Mucosa of rectum (tissue), 2 donors: ENCODE results near the gene HP1BP3.

Experiments used
- H3K27ac ChIP-seq, 2 donors: one replicate each; pipeline ENCODE4 v1.7.0; 2013; ENCODE audit warnings: inconsistent platforms in 2 of 2, low read depth in 2 of 2, low read length in 2 of 2
- H3K27me3 ChIP-seq, 2 donors: one replicate each; pipeline ENCODE4 v1.7.0; 2013; ENCODE audit warnings: low read length in 2 of 2; ENCODE audit not compliant: control insufficient read depth in 2 of 2, insufficient read depth in 2 of 2
- H3K36me3 ChIP-seq, 2 donors: one replicate each; pipeline ENCODE4 v1.7.0; 2013; ENCODE audit warnings: low read length in 2 of 2; ENCODE audit not compliant: control insufficient read depth in 2 of 2, insufficient read depth in 2 of 2
- H3K4me1 ChIP-seq, 2 donors: one replicate each; pipeline ENCODE4 v1.7.0; 2013; ENCODE audit warnings: low read length in 2 of 2, mild to moderate bottlenecking in 1 of 2; ENCODE audit not compliant: control insufficient read depth in 2 of 2, insufficient read depth in 2 of 2
- H3K4me3 ChIP-seq, 2 donors: one replicate each; pipeline ENCODE4 v1.7.0; 2013; ENCODE audit warnings: low read length in 2 of 2
- H3K9ac ChIP-seq, 2 donors: one replicate each; pipeline ENCODE4 v1.7.0; 2013; ENCODE audit warnings: low read length in 2 of 2, low read depth in 1 of 2, mild to moderate bottlenecking in 1 of 2
- H3K9me3 ChIP-seq, 2 donors: one replicate each; pipeline ENCODE4 v1.7.0; 2013; ENCODE audit warnings: low read length in 2 of 2; ENCODE audit not compliant: control insufficient read depth in 2 of 2
- donor health status: healthy.
- donor health status: Normal muscosa, but diverticular disease.

HP1BP3 gene

DNA sequence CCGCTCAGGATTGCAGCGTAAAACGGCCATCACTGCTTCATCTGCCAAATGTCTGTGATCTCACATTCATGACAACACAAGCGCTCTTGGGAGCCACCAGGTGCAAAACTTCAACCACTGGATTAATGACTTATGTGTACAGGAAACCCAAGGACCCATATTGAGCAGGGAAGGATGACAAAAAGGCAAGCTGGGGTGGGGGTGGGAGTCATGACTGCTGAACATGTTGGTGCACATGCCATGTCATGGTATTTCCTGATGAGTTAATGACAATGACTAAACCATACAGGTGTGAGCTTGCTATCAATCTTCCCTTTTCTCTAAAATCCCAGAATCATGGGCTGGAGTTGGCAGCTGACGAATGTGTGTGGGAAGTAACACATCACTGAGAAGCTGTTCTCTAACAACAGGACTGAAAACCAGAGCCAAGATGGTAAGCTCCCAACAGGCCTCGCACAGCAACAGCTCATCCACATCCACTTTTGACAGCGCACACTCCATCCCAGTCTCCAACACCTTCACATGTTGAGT, 51.5 kb downstream of the HP1BP3 start:
- H3K27me3 ChIP-seq = peaks cover 8 to 13% of the 10 kb centered on the region in 2 donors
- peaks cover 10 to 25% of the 10 kb centered on the region in 2 donors for H3K36me3 ChIP-seq
- H3K27ac ChIP-seq = no peak overlapping the region
- peaks cover 15 to 16% of the 10 kb centered on the region in 2 donors for H3K4me1 ChIP-seq
- no peak overlapping the region for H3K9ac ChIP-seq
- H3K4me3 ChIP-seq = no peak overlapping the region
- H3K9me3 ChIP-seq = no peaks in the 10 kb centered on the region

DNA sequence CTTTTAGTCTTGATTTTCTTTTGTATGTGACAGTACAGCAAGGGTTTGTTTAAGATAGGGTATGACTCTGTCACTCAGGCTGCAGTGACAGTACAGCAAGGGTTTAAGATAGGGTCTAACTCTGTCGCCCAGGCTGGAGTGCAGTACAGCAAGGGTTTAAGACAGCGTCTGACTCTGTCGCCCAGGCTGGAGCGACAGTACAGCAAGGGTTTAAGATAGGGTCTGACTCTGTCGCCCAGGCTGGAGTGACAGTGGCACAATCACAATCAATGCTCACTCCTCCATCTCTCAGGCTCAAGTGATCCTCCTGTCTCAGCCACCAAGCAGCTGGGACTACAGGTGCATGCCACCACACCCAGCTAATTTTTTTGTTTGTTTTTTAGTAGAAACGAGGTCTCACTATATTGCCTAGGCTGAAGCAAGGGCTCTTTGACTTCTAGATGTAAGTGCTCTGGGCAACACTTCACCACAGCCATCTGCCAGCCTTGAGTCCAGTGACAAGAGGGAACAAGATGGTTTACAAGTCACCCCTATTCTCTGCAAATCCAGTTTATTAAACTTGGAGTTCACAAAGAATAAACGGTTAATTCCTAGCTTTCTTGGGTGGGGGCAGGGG, 53.6 kb downstream of the HP1BP3 start:
- Histone ChIP-seq H3K4me3 (peak overlapping the region in 1 of 2 donors; percentile 76), H3K27me3 (peaks cover 27 to 31% of the 10 kb centered on the region in 2 donors), H3K9ac (peak overlapping the region in 1 of 2 donors; percentile 48), H3K9me3 (no peaks in the 10 kb centered on the region), H3K27ac (no peak overlapping the region), H3K36me3 (peaks cover 2 to 11% of the 10 kb centered on the region in 2 donors), H3K4me1 (peaks cover 15 to 16% of the 10 kb centered on the region in 2 donors)

DNA sequence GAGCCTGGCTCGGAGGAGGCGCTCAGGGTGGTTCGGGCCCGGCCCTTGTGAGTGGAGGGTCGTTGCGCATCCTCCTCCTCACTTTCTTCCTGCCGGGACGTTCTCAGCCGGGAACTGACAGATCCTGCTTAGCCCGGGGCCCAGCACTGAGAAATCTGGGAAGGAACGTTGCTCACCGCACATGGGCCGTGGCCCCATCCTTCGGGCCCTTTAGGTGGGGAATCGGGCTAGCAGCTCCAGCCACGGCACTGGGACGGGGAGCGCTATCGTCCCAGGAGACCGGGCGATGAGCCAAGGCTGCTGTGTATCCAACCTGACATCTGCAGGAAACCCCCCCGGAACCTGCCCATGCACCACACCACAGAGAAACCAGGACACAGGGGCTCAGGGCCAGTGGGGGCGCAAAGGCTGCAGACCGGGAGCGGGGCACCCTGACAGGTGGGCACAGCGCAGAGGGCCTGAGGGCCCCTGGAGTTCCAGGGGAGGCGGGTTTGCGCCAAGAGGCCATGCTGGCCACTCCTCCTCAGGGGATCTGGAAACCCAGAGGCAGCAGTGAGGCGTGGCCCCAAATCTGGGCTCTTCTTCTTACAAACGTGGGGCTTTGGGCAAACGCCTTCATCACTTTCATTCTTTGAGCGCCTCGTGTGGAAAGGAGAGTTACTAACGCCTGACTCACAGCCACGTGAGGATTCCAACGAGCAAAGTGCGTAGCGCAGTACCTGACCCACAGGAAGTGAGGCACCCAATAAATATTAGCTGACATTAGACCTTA, 54.3 kb downstream of the HP1BP3 start, which contains the start of gene SH2D5:
Gene SH2D5 (minus strand): TSS at position 116 of the 772 bp plus-strand sequence. CDS start 4,659 bp downstream, outside the sequence.
- Histone ChIP-seq H3K4me3 (peak within 1 kb of the TSS; percentile 46 to 76), H3K36me3 (peaks cover 0 to 8% of the 10 kb centered on the region in 2 donors), H3K4me1 (peaks cover 15 to 16% of the 10 kb centered on the region in 2 donors), H3K9me3 (no peaks in the 10 kb centered on the region), H3K9ac (peak within 1 kb of the TSS; percentile 24 to 48), H3K27me3 (peaks cover 32 to 33% of the 10 kb centered on the region in 2 donors), H3K27ac (no peak within 1 kb of the TSS)

DNA sequence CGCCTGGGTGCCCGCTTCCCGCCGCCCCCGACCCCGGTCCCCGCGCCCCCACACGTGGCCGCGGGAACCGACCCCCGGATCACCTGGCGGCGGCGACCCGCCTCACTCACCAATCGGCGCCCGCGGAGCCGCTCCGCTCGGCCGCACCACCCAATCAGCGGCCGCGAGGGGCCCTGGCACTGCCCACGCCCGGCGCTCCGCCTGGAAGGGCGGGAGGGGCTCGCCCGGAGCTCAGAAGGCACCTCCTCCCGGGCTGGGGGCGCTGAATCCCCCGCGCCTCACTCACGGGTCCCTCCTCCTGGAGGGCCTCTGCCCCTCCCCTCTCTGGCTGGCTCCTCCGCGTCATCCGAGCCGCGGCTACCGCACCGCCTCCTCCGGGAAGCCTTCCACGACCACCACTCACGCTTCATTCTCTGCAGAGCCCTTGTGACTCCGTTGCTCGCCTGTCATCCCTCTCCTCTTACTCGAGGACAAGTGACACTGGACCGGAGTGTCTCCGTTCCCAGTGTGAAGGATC, 55.0 kb downstream of the HP1BP3 start:
- Histone ChIP-seq H3K9ac (peak overlapping the region; percentile 24 to 48), H3K4me1 (peaks cover 15 to 16% of the 10 kb centered on the region in 2 donors), H3K27me3 (peaks cover 32 to 33% of the 10 kb centered on the region in 2 donors), H3K36me3 (peaks cover 0 to 1% of the 10 kb centered on the region in 2 donors), H3K4me3 (peak overlapping the region; percentile 46 to 76), H3K27ac (no peak overlapping the region), H3K9me3 (no peaks in the 10 kb centered on the region)

DNA sequence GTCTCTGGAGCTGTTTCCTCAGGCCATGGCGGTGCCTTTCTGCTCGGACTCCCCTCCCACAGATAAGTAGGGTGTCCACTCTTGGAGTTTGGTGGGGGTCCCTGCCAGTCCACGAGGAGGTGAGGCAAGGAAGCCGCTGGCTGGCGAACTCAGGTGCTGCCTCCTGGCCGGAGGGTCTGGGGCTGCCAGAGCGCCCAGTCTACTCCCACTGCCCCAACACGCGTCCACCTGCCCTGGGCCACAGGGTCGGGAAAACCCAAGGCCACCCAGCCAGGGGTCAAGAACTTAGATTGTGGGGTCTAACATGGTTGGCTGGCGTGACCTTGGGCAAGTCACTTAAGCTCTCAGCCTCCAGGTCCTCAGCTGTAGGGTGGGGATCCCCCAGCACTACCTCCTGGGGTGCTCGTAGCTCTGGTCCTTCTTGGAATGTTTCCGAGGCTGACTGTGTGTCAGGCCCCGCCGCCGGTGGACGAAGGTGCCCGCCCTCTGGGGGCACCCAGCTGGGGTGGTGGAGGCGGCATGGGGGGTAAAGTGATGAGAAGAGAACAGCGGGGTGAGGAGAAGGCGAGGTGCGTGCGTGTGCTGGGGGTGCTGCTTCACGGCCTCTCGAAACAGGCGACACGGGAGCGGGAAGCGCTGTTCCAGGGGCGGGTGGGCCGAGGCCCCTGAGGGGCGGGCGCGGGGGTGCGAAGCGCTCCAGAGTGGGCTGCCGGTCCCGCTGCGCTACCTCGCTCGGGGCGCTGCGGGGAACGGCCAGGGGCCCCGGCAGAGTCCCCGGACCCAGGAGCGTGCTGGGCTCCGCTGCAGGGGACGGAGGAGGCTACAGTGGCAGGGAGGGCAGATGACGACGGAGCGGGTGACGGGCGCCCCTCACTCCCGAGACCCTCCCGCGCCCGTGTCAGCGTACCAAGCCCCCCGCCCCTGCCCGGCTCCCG, 55.8 kb downstream of the HP1BP3 start:
- Histone ChIP-seq H3K9me3 (no peaks in the 10 kb centered on the region), H3K4me1 (peaks cover 15 to 16% of the 10 kb centered on the region in 2 donors), H3K36me3 (no peaks in the 10 kb centered on the region), H3K9ac (peak overlapping the region in 1 of 2 donors; percentile 33), H3K4me3 (peak overlapping the region in 1 of 2 donors; percentile 31), H3K27me3 (peaks cover 32 to 33% of the 10 kb centered on the region in 2 donors), H3K27ac (no peak overlapping the region)

DNA sequence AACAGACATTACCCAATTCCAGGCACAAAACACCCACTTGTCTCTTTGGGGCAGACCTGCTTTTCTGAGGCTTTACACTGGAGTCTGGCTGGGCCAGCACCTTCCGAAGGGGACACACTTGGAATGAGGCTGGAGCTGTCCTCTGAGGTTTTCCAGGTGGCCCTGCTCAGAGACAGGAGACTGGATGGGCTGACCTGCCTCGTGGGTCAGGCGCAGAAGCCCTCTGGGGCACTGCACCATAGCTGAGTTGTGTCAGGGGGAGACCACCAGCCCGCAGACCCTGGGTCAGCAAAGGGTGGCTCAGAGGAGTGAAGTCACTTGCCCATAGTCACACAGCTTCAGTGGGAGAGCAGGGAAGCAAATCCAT, 56.4 kb downstream of the HP1BP3 start:
- Histone ChIP-seq H3K9me3 (no peaks in the 10 kb centered on the region), H3K36me3 (no peaks in the 10 kb centered on the region), H3K9ac (no peak overlapping the region), H3K4me1 (peaks cover 15 to 16% of the 10 kb centered on the region in 2 donors), H3K4me3 (no peak overlapping the region), H3K27me3 (peaks cover 32 to 33% of the 10 kb centered on the region in 2 donors), H3K27ac (no peak overlapping the region)

DNA sequence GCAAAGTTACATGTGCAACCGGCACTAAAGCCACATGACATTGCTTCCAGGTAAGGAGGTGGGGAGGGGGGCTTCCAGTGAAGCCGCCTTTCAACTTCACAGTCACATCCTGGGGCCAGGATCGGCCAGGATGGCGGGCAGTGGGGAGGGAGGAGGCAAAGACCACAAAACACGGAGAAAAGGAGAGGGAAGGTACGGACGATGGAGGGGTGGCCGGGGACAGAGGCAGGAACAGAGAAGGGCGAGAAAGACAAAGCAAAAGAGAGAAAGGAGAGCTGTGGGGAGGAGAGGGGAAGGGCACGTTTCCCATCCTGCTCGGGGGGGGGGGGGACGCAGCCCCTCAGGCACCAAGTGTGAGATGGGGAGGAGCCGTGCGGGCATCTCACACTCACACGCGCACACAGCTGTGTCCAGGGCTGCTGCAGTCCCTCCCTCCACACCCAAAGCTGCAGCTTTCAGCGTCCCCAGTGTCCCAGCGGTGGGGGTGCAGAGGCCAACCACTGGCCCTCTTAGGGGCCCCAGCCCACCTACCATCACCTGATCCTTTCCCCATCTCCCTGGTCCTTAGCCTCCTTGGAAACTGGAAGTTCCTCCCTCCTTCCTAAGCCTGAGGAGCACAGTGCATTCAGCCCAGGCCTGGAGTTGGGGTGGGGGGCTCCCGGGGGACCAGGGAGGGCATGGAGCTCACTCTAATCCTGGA, 57.0 kb downstream of the HP1BP3 start:
- H3K27me3 ChIP-seq = peaks cover 32 to 33% of the 10 kb centered on the region in 2 donors
- no peaks in the 10 kb centered on the region for H3K36me3 ChIP-seq
- H3K4me1 ChIP-seq = peaks cover 15 to 16% of the 10 kb centered on the region in 2 donors
- no peak overlapping the region for H3K9ac ChIP-seq
- H3K4me3 ChIP-seq = no peak overlapping the region
- no peaks in the 10 kb centered on the region for H3K9me3 ChIP-seq
- H3K27ac ChIP-seq = no peak overlapping the region

DNA sequence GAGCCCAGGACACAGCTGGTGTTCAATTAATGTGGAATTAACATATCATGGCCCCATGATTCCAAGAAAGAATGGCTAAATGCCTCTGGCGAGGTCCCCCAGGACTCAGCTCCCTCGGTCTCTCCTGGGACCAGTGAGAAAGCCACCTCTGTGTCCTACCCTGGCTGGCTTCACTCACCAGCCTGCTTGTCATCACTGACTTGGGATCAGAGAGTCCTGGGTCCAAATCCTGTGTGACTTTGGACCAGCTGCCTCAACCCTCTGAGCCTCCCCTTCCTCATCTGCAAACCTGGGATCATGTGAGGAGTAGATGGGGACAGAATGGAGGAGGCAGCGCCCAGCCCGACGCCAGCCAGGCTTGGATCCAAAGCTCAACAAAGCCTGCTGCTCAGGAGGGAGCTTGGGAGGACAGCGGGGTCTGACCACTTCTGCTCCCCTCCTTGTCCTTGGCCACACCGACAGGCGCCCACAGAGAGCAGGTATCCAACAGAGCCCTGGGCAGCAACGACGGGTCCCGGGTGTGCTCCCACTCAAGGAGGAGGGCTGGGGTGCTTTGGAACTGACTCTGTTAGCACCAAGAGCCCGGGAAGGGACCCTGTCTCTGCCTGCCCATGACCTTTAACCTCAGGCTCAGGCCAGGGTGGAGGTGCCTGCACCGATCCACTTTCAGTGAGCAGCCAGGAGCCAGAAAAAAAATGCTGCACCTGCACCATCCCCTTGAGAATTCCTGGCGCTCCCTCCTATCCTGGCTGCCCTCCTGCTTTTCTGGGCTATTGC, 57.8 kb downstream of the HP1BP3 start:
- Histone ChIP-seq H3K4me3 (no peak overlapping the region), H3K27ac (no peak overlapping the region), H3K9ac (no peak overlapping the region), H3K27me3 (peaks cover 32 to 33% of the 10 kb centered on the region in 2 donors), H3K4me1 (peaks cover 15 to 16% of the 10 kb centered on the region in 2 donors), H3K9me3 (no peaks in the 10 kb centered on the region), H3K36me3 (no peaks in the 10 kb centered on the region)
